Glomerular visceral epithelial cell (primary cell): Measurements from ENCODE around the gene LRCH1.

Experiments used
- DNase-seq: peaks from one replicate; pipeline ENCODE4 v3.0.0-alpha.2; 2016; ENCODE audit errors: extremely low spot score

Gene LRCH1

DNA sequence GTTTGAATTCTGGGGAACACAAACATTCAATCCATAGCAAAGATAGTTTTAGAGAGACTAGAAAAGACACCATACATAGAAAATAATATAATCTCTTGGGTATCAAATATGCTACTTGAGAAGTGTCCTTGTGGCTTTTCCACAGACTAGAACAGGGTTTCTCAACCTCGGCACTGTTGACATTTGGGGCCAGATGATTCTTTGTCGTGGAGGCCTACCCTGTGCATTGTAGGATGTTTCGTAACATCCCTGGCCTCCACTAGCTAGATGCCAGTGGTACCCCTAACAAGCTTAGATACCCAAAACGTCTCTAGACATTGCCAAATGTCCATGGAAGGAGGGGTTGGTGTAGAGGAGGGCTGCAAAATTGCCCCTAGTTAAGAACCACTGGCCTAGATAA is 246.2 kb downstream of the LRCH1 start:
- no peak for DNase-seq

DNA sequence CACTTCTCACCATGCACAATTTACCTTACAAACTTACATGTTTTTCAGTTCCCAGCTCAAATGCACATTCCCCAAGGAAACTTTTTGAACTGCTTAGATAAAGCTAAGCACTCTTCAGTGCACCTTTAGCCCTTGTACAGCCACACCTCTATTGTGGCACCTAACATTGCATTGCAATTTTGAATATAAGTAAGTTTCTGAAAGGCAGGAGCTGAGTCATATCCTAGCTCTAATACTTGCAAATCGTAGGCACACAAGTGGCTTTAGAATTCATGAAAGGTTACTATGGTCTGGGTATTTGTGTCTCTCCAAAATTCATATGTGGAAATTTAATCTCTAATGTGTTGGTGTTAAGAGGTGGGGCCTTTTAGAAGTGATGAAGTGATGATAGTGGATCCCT is 248.9 kb downstream of the LRCH1 start:
- no peak for DNase-seq
